ELF-1 (cell line): ENCODE data around the gene NFAM1.

ENCODE experiments used
- DNase-seq: peaks from one replicate; pipeline ENCODE4 v3.0.0-alpha.2; 2016; ENCODE audit warnings: low read depth, low spot score

Gene NFAM1

GRCh38 chr22:42360348-42360747 lies 71.9 kb downstream of the NFAM1 start:
- no peak for DNase-seq

DNA sequence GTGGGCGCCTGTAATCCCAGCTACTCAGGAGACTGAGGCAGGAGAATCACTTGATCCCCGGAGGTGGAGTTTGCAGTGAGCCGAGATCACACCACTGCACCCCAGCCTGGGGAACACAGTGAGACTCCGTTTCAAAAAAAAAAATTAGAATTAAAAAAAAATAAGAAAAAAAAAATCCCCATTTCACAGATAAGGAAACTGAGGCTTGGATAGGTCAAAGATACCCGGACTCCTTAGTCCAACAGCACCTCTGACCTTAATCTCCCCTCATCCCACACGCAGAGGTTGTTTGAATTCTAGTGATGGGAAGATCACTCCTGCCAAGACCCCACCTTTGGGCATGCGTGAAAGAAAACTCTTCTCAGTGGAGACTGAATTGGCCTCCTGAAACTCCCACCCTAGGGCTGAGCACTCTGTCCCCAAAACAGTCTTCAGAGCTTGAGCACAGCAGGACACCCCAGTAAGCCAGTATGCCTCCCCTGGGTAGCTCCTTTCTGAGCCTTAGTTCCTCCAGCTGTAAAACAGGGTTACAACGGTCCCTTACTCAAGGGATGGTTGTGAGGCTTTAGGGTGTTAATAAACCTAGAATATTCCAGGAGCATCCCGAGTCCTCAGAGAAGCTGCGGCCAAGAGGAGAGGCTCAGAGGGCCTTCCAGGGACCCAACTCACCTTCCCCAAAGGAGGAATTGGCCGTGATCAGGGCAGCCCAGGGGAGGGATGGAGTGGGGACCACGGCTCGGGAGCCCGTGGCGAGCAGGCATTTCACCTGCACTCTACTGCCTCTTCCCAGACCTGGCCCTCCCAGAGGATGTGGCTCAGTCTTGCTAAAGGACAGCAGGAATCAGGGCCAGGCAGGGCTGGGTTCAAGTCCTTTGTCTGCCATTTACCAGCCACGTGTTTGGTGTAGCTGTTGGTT lies 73.3 kb downstream of the NFAM1 start:
- no peak for DNase-seq

DNA sequence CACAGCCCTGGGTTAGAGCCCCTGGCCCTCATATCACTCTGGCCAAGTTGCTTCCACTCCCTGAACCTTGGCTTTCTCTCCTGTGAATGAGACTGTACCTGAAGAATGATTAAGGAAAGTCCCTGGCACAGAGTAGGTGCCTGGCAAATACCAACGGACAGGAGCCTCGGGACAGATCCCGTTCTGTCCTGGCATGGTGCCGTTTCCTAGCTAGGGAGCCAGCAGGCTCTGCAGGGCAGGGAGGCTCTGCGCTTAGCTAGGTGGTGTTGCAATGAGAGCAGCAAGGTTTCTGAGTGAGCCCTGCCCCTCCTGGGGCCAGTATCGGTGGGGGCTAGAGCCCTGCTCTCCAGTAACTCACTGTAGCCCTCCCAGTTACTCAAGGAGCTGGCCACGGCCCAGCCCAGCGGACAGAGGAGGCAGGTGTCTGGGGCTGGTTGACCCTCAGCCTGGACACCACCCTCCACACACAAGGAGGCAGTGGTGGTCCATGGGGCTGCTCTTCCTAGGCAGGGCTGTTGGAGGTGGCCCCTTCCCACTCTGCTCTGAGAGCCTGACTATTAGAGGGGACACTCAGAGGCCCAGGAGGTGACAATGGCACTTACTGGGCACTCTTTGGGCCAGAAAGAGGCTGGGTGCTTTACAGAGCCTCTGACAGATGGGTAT lies 74.4 kb downstream of the NFAM1 start:
- no peak for DNase-seq

DNA sequence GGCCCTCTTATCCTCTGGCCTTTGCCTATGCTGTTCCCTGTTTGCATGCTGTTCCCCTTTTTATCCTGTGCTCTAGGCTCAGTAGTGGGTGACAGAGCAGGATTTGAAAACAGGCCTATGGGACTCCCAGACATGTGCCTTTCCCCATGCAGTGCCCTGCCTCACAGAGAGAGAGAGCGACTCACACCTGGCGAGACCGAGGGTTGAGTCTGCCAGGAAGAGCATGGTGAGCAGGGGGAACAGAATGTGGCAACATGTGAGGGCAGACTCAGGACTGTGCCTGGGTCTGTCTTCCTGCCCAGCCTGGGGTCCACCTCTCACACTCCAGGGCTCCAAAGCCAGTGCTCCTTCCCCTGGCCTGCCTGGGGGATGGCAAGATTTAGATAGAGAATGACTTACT lies 75.0 kb downstream of the NFAM1 start:
- DNase-seq = no peak

- DNase-seq = no peak
Observed at GRCh38 chr22:42356533-42356932, 75.7 kb downstream of the NFAM1 start.

DNA sequence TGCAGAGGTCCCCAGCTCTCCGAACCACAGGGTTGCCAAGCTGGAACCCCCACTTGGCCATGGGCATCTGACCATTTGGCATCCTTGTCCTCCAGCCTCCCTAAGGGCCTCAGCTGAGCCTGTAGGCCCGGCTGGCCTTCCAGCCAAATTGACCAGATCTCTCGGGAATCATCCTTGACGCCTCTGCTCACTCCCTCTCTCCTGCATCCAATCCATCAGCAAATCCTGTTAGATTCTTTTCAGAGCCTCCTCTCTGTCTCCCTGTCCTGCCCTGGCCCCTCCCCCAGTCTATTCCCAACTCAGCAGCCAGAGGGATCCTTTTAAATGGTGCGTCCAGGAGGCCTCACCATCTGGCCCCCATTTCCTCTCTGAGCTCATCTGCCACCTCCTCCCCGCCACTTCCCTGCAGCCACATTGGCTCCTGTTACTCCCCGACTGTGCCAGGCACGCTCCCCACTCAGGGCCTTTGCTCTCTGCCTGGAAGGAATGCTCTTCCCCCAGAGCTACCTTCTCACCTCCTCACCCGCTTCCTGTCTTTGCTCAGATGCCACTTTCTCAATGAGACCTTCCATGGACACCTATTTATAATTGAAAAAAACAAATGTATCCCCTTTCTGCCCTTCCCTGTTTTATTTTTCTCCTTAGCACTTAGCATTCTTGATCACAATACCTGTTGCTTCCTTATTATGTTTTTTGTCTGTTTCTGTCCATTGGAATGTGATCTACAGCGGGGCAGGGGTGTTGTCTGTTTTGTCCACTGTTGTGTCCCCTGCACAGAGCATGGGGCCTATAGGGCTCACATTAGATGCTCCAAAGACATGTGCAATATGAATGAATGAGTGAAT lies 78.1 kb downstream of the NFAM1 start:
- DNase-seq = peak; percentile 58

DNA sequence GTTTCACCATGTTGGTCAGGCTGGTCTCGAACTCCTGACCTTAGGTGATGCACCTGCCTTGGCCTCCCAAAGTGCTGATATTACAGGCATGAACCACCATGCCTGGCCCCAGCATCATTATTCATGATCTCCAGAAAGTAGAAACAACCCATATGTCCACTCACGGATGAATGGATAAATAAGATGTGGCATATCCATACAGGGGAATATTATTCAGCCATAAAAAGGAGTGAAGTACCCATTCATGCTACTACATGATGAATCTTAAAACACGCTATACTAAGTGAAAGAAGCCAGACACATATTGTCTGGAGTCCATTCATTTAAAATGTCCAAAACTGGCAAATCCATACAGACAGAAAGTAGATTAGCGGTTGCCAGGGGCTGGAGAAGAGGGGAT lies 81.8 kb downstream of the NFAM1 start:
- DNase-seq = no peak

DNA sequence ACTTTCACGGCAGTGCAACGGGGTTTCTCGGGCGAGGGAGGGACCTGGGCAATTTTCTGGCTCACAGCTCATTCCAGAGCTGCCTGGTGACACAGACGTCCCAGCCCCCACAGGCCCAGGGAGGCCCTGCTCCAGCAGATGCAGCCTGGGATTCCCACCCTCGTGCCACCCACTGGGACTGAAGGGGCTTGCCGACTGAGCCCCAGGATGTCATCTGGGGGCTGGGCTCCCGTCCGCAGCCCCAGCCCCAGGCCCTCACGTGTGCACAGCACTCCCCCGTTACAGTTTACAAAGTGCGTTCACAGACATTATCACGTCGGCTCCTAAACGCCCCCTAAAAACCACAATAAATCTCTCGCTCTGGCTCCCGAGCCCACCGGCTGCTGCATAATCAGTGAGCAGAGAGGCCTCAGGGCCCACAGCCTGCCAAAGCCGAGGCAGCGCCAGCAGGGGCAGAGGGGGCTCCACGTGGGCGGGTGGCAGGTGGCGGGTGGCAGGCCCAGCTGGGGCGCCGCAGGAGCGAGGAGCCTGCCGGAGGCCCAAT lies 84.8 kb downstream of the NFAM1 start:
- DNase-seq = no peak

DNA sequence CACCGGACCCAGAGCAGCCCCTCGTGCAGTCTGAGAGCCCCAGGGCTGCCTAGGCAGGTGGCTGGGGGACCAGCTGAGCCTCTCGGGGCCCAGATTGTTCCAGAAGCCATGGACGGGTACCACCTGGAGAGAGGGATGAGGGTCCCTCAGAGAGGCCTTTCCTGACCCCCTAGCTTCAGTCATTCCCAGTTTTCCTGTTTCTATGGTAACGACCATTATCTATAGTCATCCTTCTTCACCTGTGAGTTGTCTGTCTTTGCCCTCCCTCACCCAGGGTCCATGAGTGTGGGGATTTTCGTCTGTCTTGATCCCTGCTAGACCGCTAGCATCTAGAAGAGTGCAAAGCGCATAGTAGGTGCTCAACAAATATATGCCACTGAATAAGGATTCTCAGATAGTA lies 85.5 kb downstream of the NFAM1 start:
- no peak for DNase-seq

- no peak for DNase-seq
Observed at GRCh38 chr22:42345458-42345857, 86.7 kb downstream of the NFAM1 start.

GRCh38 chr22:42344361-42344905 lies 87.8 kb downstream of the NFAM1 start:
- peak; percentile 60 for DNase-seq

GRCh38 chr22:42343531-42344081 lies 88.6 kb downstream of the NFAM1 start:
- DNase-seq = no peak

GRCh38 chr22:42343121-42343454 lies 89.1 kb downstream of the NFAM1 start:
- DNase-seq = no peak

DNA sequence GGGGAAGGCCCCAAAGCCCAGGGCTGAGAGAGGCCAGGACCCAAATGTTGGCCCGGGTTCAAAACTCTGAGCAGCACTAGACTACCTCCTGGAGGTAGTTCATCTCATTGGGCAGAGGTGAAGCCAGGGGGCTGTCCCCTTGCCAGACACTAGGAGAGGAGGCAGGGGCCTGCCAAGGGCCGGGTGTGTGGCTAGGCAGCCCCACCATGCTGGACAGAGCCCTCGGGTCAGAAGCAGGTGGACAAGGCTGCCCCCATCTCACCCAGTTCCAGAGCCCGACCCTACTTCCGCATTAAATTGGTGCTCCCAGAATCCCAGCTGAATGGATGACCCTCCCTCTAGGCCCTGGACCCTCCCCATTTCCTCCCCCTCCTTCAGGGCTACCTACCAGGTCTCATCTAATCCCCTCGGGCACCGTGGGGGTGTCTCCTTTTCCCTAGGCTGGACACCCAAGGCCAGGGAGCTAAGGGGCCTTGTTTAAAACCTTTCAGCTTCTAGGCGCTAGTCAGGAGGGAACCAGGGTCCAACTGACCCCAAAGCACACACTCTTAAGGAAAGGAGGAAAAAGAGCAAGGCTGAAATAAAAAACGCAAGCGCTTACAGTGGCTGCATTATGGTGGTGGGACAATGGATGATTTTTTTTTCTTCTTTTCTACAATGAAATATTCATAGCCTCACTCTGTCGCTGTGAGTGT lies 89.6 kb downstream of the NFAM1 start:
- no peak for DNase-seq

GRCh38 chr22:42341779-42342178 lies 90.4 kb downstream of the NFAM1 start:
- DNase-seq = no peak

- DNase-seq = peak; percentile 59
Observed at GRCh38 chr22:42340829-42341383, 91.3 kb downstream of the NFAM1 start.

DNA sequence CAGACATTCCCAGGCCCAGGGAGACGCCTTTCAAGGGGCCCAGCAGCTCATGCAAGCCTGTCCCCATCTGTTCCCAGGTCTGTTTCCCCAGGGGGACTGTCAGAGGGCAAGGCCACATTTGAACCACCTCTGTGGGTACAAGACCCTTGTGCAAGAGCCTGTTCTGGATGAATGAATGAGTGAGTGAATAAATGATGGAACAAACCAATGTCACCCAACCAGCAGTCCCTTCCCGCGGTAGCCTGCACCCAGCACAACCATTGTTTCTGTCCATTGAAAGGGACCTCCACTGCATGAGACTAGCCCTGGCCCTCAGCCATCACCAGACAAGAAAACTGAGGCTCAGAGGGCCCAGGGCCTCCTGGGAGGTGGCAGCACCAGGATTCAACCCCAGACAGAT lies 92.1 kb downstream of the NFAM1 start:
- DNase-seq = no peak

GRCh38 chr22:42338479-42338878 lies 93.7 kb downstream of the NFAM1 start:
- no peak for DNase-seq

GRCh38 chr22:42337356-42337755 lies 94.8 kb downstream of the NFAM1 start:
- DNase-seq = no peak

- DNase-seq = no peak
Observed at GRCh38 chr22:42336527-42337227, 95.5 kb downstream of the NFAM1 start.
